Measurements from ENCODE around the gene TSPAN2. TPM values are rescaled to one million over a fixed set of nuclear protein-coding genes. Genes with fewer than 3 reads are reported as not detected.

Gene TSPAN2
- total RNA-seq, 1 experiment from 2014 or later: 26.5 TPM

DNA sequence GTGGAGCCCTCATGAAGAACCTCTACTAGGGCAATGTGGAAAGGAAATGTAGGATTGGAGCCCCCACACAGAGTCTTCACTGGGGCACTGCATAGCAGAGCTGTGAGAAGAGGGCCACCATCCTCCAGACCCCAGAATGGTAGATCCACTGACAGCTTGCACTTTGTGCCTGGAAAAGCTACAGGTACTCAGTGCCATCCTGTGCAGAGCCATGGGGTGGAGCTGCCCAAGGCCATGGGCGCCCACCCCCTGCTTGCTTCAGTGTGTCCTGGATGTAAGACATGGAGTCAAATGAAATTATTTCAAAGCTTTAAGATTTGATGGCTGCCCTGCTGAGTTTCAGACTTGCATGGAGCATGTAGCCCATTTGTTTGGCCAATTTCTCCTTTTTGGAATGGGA is 76.9 kb downstream of the TSPAN2 start:
- H3K79me2 ChIP-seq (ENCODE audit: low read depth): no peaks in the 10 kb centered on the region
- no peak overlapping the region for H3K4me3 ChIP-seq
- H2AFZ ChIP-seq: no peak overlapping the region
- H3K27ac ChIP-seq: no peak overlapping the region
- no peak for DNase-seq
- TF ChIP-seq, protein P1, sequence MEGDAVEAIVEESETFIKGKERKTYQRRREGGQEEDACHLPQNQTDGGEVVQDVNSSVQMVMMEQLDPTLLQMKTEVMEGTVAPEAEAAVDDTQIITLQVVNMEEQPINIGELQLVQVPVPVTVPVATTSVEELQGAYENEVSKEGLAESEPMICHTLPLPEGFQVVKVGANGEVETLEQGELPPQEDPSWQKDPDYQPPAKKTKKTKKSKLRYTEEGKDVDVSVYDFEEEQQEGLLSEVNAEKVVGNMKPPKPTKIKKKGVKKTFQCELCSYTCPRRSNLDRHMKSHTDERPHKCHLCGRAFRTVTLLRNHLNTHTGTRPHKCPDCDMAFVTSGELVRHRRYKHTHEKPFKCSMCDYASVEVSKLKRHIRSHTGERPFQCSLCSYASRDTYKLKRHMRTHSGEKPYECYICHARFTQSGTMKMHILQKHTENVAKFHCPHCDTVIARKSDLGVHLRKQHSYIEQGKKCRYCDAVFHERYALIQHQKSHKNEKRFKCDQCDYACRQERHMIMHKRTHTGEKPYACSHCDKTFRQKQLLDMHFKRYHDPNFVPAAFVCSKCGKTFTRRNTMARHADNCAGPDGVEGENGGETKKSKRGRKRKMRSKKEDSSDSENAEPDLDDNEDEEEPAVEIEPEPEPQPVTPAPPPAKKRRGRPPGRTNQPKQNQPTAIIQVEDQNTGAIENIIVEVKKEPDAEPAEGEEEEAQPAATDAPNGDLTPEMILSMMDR (conservative IDR thresholded peaks at IDR 0.05): no peak
- TF ChIP-seq EZH2 (IDR thresholded peaks at IDR 0.05; ENCODE audit: low read depth): no peak
- no peaks in the 10 kb centered on the region for H3K4me1 ChIP-seq (replicated peaks; ENCODE audit: insufficient read depth)
- ChIA-PET CTCF (no interaction called here), POLR2A (ENCODE audit: unreplicated experiment) (no interaction called here)
- no peaks in the 10 kb centered on the region for H3F3A ChIP-seq (ENCODE audit: insufficient read depth, low read depth)
- no TSS peak for BruUV-seq (replicated peaks)
- H3K9me2 ChIP-seq (ENCODE audit: insufficient read depth): no peaks in the 10 kb centered on the region
- no peaks in the 10 kb centered on the region for H3K27me3 ChIP-seq (ENCODE audit: insufficient read depth, low read depth)
- H4K20me1 ChIP-seq (ENCODE audit: insufficient read depth): no peaks in the 10 kb centered on the region
- H3K36me3 ChIP-seq (ENCODE audit: low read depth): no peaks in the 10 kb centered on the region
- no peaks in the 10 kb centered on the region for H3K9me3 ChIP-seq (ENCODE audit: insufficient read depth, low read depth)
- no peak overlapping the region for H3K4me2 ChIP-seq
- intact Hi-C loops (cut with micrococcal nuclease; ENCODE audit: unreplicated experiment): no loop called here

DNA sequence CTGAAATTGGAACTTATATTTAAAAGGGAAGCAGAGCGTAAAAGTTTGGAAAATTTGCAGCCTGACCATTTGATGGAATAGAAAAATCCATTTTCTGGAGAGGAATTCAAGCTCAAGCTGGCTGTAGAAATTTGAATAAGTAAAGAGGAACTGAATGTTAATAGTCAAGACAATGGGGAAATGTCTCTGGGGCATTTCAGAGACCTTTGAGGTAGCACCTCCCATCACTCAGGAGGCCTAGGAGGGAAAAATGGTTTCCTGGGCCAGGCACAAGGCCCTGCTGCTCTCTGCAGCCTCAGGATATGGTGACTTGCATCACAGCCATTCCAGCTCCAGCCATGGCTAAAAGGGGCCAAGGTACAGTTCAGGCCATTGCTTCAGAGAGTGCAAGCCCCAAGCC is 77.3 kb downstream of the TSPAN2 start:
- no TSS peak for BruUV-seq (replicated peaks)
- POLR2A ChIA-PET (ENCODE audit: unreplicated experiment): no interaction called here
- H3K27ac ChIP-seq: no peak overlapping the region
- no peak overlapping the region for H3K4me3 ChIP-seq
- no peak for DNase-seq
- no peaks in the 10 kb centered on the region for H3K27me3 ChIP-seq (ENCODE audit: insufficient read depth, low read depth)
- no peak overlapping the region for H3K4me2 ChIP-seq
- H3K36me3 ChIP-seq (ENCODE audit: low read depth): no peaks in the 10 kb centered on the region
- intact Hi-C loops (cut with micrococcal nuclease; ENCODE audit: unreplicated experiment): no loop called here
- H4K20me1 ChIP-seq (ENCODE audit: insufficient read depth): no peaks in the 10 kb centered on the region
- H2AFZ ChIP-seq: no peak overlapping the region
- H3K79me2 ChIP-seq (ENCODE audit: low read depth): no peaks in the 10 kb centered on the region
- CTCF ChIA-PET: no interaction called here
- no peaks in the 10 kb centered on the region for H3K9me3 ChIP-seq (ENCODE audit: insufficient read depth, low read depth)
- no peaks in the 10 kb centered on the region for H3F3A ChIP-seq (ENCODE audit: insufficient read depth, low read depth)
- H3K4me1 ChIP-seq (replicated peaks; ENCODE audit: insufficient read depth): no peaks in the 10 kb centered on the region
- H3K9me2 ChIP-seq (ENCODE audit: insufficient read depth): no peaks in the 10 kb centered on the region
- TF ChIP-seq, protein P1 (conservative IDR thresholded peaks at IDR 0.05): no peak
- TF ChIP-seq EZH2 (IDR thresholded peaks at IDR 0.05; ENCODE audit: low read depth): no peak

DNA sequence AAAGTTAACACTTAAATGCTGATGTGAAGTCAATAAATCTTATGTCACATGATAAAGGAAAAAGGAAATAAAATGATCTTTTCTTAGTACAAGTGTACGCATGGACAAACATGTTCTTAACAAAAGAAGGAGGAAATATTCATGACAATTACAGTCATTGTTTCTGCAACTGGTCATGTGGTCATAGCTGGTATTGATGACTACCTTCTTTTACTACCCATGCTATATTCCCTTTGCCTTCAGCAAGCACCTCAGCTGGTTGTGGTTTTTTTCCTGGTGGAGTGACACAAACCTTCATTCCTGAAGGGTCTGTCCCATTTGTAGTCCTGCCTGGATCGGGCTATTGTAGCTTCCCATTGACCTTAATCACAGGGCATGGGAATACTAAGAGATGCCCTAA is 83.1 kb downstream of the TSPAN2 start:
- Histone ChIP-seq H3K4me1 (replicated peaks; ENCODE audit: insufficient read depth) (no peaks in the 10 kb centered on the region), H3K4me2 (no peak overlapping the region), H3K36me3 (ENCODE audit: low read depth) (no peaks in the 10 kb centered on the region), H3K79me2 (ENCODE audit: low read depth) (no peaks in the 10 kb centered on the region), H3K27ac (no peak overlapping the region), H3K9me3 (ENCODE audit: insufficient read depth, low read depth) (no peaks in the 10 kb centered on the region), H3K27me3 (ENCODE audit: insufficient read depth, low read depth) (no peaks in the 10 kb centered on the region), H3K4me3 (no peak overlapping the region), H3F3A (ENCODE audit: insufficient read depth, low read depth) (no peaks in the 10 kb centered on the region), H2AFZ (no peak overlapping the region), H4K20me1 (ENCODE audit: insufficient read depth) (no peaks in the 10 kb centered on the region), H3K9me2 (ENCODE audit: insufficient read depth) (no peaks in the 10 kb centered on the region)
- CTCF ChIA-PET: no interaction called here
- DNase-seq: no peak
- intact Hi-C loops (cut with micrococcal nuclease; ENCODE audit: unreplicated experiment): no loop called here
- TF ChIP-seq, protein P1 (conservative IDR thresholded peaks at IDR 0.05): no peak
- no peak for TF ChIP-seq EZH2 (IDR thresholded peaks at IDR 0.05; ENCODE audit: low read depth)
- POLR2A ChIA-PET (ENCODE audit: unreplicated experiment): no interaction called here
- no TSS peak for BruUV-seq (replicated peaks)

Other genes with a start within 250 kb of the TSPAN2 start
- gene SYCP1, start 234.6 kb downstream of the TSPAN2 start, total RNA-seq (2021): not detected in 2 replicates
- not detected in 2 replicates for gene TSHB, start 59.7 kb downstream of the TSPAN2 start, total RNA-seq (2021)
- gene NGF, start 248.7 kb upstream of the TSPAN2 start, total RNA-seq (2021): 5.5 and 9.7 TPM in 2 replicates

Measured in PC-9 (cell line).